Panc1 (cell line): ENCODE measurements around the gene SYN1. TPM values are rescaled to one million over a fixed set of nuclear protein-coding genes. Genes with fewer than 3 reads are reported as not detected.

Experiments used
- ATAC-seq: fragments of 200-7000 bp; cut with Tn5 transposase; 2 replicates; pipeline ENCODE4 v1.9.1; 2020; ENCODE audit warnings: mild to moderate bottlenecking, moderate library complexity
- BruUV-seq: library from RNA; stranded (reverse); fragments of 400-500 nt; replicated peaks from 2 replicates; lab custom pipeline; 2021; lab: Mats Ljungman, UMichigan
- CTCF ChIA-PET: fragments of 300-600 bp; sonication (Branson Sonifier 250); formaldehyde crosslinking; loops from one replicate; lab custom pipeline; 2022; ENCODE audit warnings: antibody characterized with exemption; lab: Charles Lee
- POLR2A ChIA-PET: fragments of 300-600 bp; sonication (Branson Sonifier 250); formaldehyde crosslinking; loops from one replicate; lab custom pipeline; 2022; ENCODE audit warnings: antibody characterized with exemption; lab: Charles Lee
- DNase-seq: peaks from one replicate; pipeline ENCODE4 v3.0.0-alpha.2; 2010; ENCODE audit warnings: low read depth, low spot score
- H3K27ac ChIP-seq: 2 replicates; pipeline ENCODE4 v1.5.1; 2011; ENCODE audit warnings: mild to moderate bottlenecking, low read length, inconsistent platforms
- H3K27me3 ChIP-seq: fragments of 200-500 bp; sonication (Bioruptor generic); 2 replicates; pipeline ENCODE4 v1.6.0; 2014; ENCODE audit warnings: low read length, inconsistent platforms; ENCODE audit not compliant: control insufficient read depth, insufficient read depth
- H3K36me3 ChIP-seq: fragments of 200-500 bp; sonication (Bioruptor generic); 2 replicates; pipeline ENCODE4 v1.5.1; 2014; ENCODE audit warnings: inconsistent platforms, mild to moderate bottlenecking, low read length, moderate library complexity; ENCODE audit not compliant: control insufficient read depth, insufficient read depth
- H3K4me1 ChIP-seq: 2 replicates; pipeline ENCODE4 v1.5.1; 2011; ENCODE audit warnings: inconsistent platforms, mild to moderate bottlenecking, low read length, moderate library complexity; ENCODE audit not compliant: control insufficient read depth, insufficient read depth
- H3K4me3 ChIP-seq, 2 experiments: 2 replicates each; pipeline ENCODE4 v1.5.1; 2011 to 2012; ENCODE audit warnings: low read depth in 2 of 2, low read length in 2 of 2, mild to moderate bottlenecking in 2 of 2, inconsistent platforms in 1 of 2, moderate library complexity in 1 of 2
- H3K9me3 ChIP-seq: fragments of 200-500 bp; sonication (Bioruptor generic); 2 replicates; pipeline ENCODE4 v1.5.1; 2014; ENCODE audit warnings: low read depth, mild to moderate bottlenecking, inconsistent platforms, low read length, moderate library complexity; ENCODE audit not compliant: control insufficient read depth, insufficient read depth
- POLR2AphosphoS5 ChIP-seq: IDR thresholded peaks from 2 replicates; pipeline ENCODE4 v1.6.1; 2012; ENCODE audit warnings: mild to moderate bottlenecking, low read depth, low read length, moderate library complexity
- SIN3A ChIP-seq: IDR thresholded peaks from 2 replicates; pipeline ENCODE4 v1.6.1; 2012; ENCODE audit warnings: low read depth, mild to moderate bottlenecking, low read length, moderate library complexity, borderline replicate concordance; ENCODE audit not compliant: insufficient read depth
- TCF7L2 ChIP-seq: IDR thresholded peaks from 2 replicates; pipeline ENCODE4 v1.6.1; 2011; ENCODE audit warnings: mild to moderate bottlenecking, low read depth, low read length, inconsistent platforms
- in situ Hi-C: cut with HindIII; loops from 2 replicates; pipeline ENCODE4 v1.10.0; 2016; ENCODE audit warnings: low sequenced_read_pairs, low pct_unique_long_range_greater_than_20kb
- intact Hi-C: fragments of 100-400 bp; cut with micrococcal nuclease; formaldehyde crosslinking; loops from one replicate; pipeline ENCODE4 v1.10.0; 2022; ENCODE audit not compliant: unreplicated experiment
- total RNA-seq: library from RNA; stranded (reverse); gene quantifications from one replicate; pipeline ENCODE4 v1.2.1, GENCODE V29; 2021; ENCODE audit not compliant: unreplicated experiment
- TF ChIP-seq, protein P1 (sequence below), 2 experiments: IDR thresholded peaks; 2 replicates each; pipeline ENCODE4 v1.6.1; 2011 to 2012; ENCODE audit warnings: low read depth in 2 of 2, control low read depth in 1 of 2, low read length in 1 of 2, mild to moderate bottlenecking in 1 of 2, moderate library complexity in 1 of 2; ENCODE audit not compliant: insufficient read depth in 1 of 2
- TF ChIP-seq, protein P2 (sequence below): fragments of 450-650 bp; IDR thresholded peaks from 2 replicates; pipeline ENCODE4 v1.5.1; 2017; ENCODE audit warnings: mild to moderate bottlenecking

The SYN1 gene
- total RNA-seq, 1 experiment from 2014 or later = 1.0 TPM

DNA sequence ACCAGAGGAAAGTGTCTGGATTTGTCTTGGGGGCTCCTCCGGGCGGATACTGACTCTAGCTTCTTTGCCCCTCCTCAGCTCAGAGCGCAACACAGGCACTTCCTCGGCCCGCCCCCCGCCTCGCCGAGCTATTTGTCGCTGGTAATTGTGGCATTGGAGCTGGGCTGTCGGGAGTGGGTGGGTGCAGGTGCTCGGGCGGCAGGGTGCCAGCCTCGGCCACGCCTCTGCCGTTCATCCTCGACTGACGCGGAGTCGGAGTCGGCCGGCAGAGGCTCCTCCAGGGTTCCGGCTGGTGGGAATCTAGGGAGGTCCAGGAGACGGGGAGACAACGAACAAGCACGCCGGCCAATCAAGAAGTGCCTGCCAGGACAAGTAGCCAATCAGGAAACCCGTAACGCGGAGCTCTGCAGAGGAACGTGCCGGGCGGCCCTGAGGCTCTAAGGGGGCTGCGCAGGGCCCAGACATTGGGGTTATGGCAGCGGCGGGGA lies 3.9 kb upstream of the SYN1 start:
- H3K4me3 ChIP-seq = peak overlapping the region; percentile 41 to 53

DNA sequence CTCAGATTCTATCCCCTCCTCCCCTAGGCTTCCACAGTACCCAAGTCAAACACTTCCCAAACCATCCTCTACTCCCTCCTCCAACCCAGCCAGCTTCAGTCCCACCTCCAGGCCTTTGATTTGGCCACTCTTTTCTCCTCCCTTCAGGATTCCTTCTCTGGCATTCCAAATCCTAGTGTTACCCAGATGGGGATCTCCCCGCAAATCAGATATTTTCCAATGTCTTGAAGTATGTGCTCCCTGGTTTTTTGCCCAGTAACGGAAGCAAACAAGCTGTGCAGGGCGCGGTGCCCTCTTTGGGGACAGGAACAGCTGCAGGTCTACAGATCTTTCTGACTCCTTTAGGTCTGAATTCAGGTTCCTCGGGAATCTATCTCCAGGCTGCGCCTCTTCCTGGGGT lies 2.2 kb upstream of the SYN1 start:
- H3K36me3 ChIP-seq = no peaks in the 10 kb centered on the region
- intact Hi-C loops (no loop called here), in situ Hi-C loops (no loop called here)
- no peaks in the 10 kb centered on the region; the same call in 1 of the 2 replicates for H3K27me3 ChIP-seq
- no peaks in the 10 kb centered on the region for H3K4me1 ChIP-seq
- BruUV-seq = no TSS peak
- H3K4me3 ChIP-seq = no peak overlapping the region
- ChIA-PET POLR2A (no interaction called here), CTCF (no interaction called here)
- ATAC-seq (no peak), DNase-seq (no peak)
- no peak overlapping the region for H3K27ac ChIP-seq
- no peaks in the 10 kb centered on the region for H3K9me3 ChIP-seq
- no peak for TF ChIP-seq POLR2AphosphoS5

More for the DNA sequence above, 3.9 kb upstream of the SYN1 start:
- ChIA-PET CTCF (no interaction called here), POLR2A (interaction anchor here (0.6 kb wide), 1 partner anchor 494 kb away, joined by 3 read pairs; no protein-coding TSS in a partner anchor)
- DNase-seq (no peak), ATAC-seq (peak; percentile 89)
- intact Hi-C loops (no loop called here), in situ Hi-C loops (no loop called here)
- no TSS peak for BruUV-seq
- H3K4me1 ChIP-seq = no peaks in the 10 kb centered on the region
- H3K9me3 ChIP-seq = no peaks in the 10 kb centered on the region
- TF ChIP-seq, protein P1, sequence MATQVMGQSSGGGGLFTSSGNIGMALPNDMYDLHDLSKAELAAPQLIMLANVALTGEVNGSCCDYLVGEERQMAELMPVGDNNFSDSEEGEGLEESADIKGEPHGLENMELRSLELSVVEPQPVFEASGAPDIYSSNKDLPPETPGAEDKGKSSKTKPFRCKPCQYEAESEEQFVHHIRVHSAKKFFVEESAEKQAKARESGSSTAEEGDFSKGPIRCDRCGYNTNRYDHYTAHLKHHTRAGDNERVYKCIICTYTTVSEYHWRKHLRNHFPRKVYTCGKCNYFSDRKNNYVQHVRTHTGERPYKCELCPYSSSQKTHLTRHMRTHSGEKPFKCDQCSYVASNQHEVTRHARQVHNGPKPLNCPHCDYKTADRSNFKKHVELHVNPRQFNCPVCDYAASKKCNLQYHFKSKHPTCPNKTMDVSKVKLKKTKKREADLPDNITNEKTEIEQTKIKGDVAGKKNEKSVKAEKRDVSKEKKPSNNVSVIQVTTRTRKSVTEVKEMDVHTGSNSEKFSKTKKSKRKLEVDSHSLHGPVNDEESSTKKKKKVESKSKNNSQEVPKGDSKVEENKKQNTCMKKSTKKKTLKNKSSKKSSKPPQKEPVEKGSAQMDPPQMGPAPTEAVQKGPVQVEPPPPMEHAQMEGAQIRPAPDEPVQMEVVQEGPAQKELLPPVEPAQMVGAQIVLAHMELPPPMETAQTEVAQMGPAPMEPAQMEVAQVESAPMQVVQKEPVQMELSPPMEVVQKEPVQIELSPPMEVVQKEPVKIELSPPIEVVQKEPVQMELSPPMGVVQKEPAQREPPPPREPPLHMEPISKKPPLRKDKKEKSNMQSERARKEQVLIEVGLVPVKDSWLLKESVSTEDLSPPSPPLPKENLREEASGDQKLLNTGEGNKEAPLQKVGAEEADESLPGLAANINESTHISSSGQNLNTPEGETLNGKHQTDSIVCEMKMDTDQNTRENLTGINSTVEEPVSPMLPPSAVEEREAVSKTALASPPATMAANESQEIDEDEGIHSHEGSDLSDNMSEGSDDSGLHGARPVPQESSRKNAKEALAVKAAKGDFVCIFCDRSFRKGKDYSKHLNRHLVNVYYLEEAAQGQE (IDR thresholded peaks at IDR 0.05; ENCODE audit: insufficient read depth in 1 of 2, low read depth in 2 of 2, low read length in 1 of 2) = no peak
- TF ChIP-seq, protein P2, sequence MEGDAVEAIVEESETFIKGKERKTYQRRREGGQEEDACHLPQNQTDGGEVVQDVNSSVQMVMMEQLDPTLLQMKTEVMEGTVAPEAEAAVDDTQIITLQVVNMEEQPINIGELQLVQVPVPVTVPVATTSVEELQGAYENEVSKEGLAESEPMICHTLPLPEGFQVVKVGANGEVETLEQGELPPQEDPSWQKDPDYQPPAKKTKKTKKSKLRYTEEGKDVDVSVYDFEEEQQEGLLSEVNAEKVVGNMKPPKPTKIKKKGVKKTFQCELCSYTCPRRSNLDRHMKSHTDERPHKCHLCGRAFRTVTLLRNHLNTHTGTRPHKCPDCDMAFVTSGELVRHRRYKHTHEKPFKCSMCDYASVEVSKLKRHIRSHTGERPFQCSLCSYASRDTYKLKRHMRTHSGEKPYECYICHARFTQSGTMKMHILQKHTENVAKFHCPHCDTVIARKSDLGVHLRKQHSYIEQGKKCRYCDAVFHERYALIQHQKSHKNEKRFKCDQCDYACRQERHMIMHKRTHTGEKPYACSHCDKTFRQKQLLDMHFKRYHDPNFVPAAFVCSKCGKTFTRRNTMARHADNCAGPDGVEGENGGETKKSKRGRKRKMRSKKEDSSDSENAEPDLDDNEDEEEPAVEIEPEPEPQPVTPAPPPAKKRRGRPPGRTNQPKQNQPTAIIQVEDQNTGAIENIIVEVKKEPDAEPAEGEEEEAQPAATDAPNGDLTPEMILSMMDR = no peak
- TF ChIP-seq SIN3A (no peak), POLR2AphosphoS5 (no peak), TCF7L2 (no peak)
- no peaks in the 10 kb centered on the region; the same call in 1 of the 2 replicates for H3K27me3 ChIP-seq
- H3K36me3 ChIP-seq = no peaks in the 10 kb centered on the region
- no peak overlapping the region for H3K27ac ChIP-seq

DNA sequence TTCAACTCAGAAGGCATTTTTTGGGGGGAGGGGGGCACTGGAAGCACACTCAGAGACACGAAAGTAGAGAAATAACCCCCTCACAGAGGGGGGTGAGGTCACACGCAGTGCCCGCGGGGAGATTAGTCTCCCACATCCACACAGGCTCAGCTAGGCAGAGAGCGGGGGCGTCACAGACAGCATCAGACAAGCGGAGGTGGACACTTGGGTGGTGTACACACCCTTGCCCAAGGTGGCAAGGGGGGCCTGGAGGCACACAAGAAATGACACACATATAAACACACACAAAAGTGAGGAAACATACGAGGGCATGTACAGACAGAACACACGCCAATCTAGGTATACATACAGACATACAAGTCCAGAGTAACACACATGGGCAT lies 637 bp upstream of the SYN1 start:
- Histone ChIP-seq H3K36me3 (no peaks in the 10 kb centered on the region), H3K27ac (no peak overlapping the region), H3K9me3 (no peaks in the 10 kb centered on the region), H3K4me3 (no peak overlapping the region), H3K4me1 (no peaks in the 10 kb centered on the region), H3K27me3 (no peaks in the 10 kb centered on the region; the same call in 1 of the 2 replicates)
- POLR2A ChIA-PET = no interaction called here
- CTCF ChIA-PET = no interaction called here
- ATAC-seq = no peak
- no TSS peak for BruUV-seq
- intact Hi-C loops = no loop called here
- in situ Hi-C loops = no loop called here
- TF ChIP-seq SIN3A = no peak
- no peak for TF ChIP-seq TCF7L2
- TF ChIP-seq POLR2AphosphoS5 = no peak
- TF ChIP-seq, protein P2 = no peak
- TF ChIP-seq, protein P1 (IDR thresholded peaks at IDR 0.05; ENCODE audit: insufficient read depth in 1 of 2, low read depth in 2 of 2, low read length in 1 of 2) = no peak
- DNase-seq = no peak
